Uterus (tissue), 4 donors: ENCODE results near the gene CACNA1B. TPM values are rescaled to one million over a fixed set of nuclear protein-coding genes. Genes with fewer than 3 reads are reported as not detected.
"Not testable (repeated sequence)": the region's sequence is repeated elsewhere in the genome, so short reads cannot be mapped to it uniquely, and the experiment has no call there.

ENCODE experiments used
- DNase-seq, 2 donors: peaks; one replicate each; pipeline ENCODE4 v3.0.0-alpha.2; 2019 to 2020
- H3K27ac ChIP-seq, 2 donors: fragments of 200-600 bp; sonication (generic); 1 replicate in 1 of 2; 2 replicates in 1 of 2; pipeline ENCODE4 v1.5.1; 2016 to 2018
- H3K27me3 ChIP-seq, 2 donors: fragments of 200-600 bp; sonication (generic); one replicate each; pipeline ENCODE4 v1.5.1; 2018 to 2019; ENCODE audit warnings: control low read depth in 1 of 2
- H3K36me3 ChIP-seq, 2 donors: fragments of 200-600 bp; sonication (generic); one replicate each; pipeline ENCODE4 v1.5.1; 2019; ENCODE audit warnings: control low read depth in 1 of 2
- H3K4me1 ChIP-seq, 2 donors: fragments of 200-600 bp; sonication (generic); one replicate each; pipeline ENCODE4 v1.5.1; 2018 to 2019; ENCODE audit warnings: control low read depth in 1 of 2
- H3K4me3 ChIP-seq, 2 donors: fragments of 200-600 bp; sonication (generic); 1 replicate in 1 of 2; 2 replicates in 1 of 2; pipeline ENCODE4 v1.5.1; 2018 to 2019; ENCODE audit warnings: mild to moderate bottlenecking in 1 of 2
- H3K9me3 ChIP-seq, 2 donors: fragments of 200-600 bp; sonication (generic); one replicate each; pipeline ENCODE4 v1.5.1; 2019; ENCODE audit warnings: control low read depth in 1 of 2
- CTCF ChIP-seq, 4 experiments: fragments of 200-600 bp in 2 of 4; fragments of 450-650 bp in 2 of 4; sonication (generic) in 2 of 4; IDR thresholded peaks; one replicate each; pipeline ENCODE4 v1.5.1; 2016 to 2019; ENCODE audit warnings: antibody characterized with exemption in 4 of 4, mild to moderate bottlenecking in 2 of 4, moderate library complexity in 1 of 4
- POLR2A ChIP-seq, 2 donors: fragments of 450-650 bp; IDR thresholded peaks; one replicate each; pipeline ENCODE4 v1.6.1; 2016; ENCODE audit warnings: antibody characterized with exemption in 2 of 2, mild to moderate bottlenecking in 1 of 2, moderate library complexity in 1 of 2
- intact Hi-C: fragments of 100-400 bp; cut with DNase I; formaldehyde crosslinking; loops from one replicate; pipeline ENCODE4 v1.15.1; 2023; ENCODE audit warnings: low total_unique reads
- total RNA-seq, 4 donors: library from RNA; depleted of rRNA in 3 of 4; stranded (reverse); fragments of >200 nt in 3 of 4; gene quantifications; one replicate each; pipeline versions ENCODE4 v1.1.0 to v1.2.4, GENCODE V29; 2014 to 2023
- donor health status: DM: yes; HTN: yes; CAD: no.

Gene CACNA1B
- total RNA-seq, 4 donors from 2014 or later = 0.12 to 0.97 TPM; not detected in 2

- no peaks in the 10 kb centered on the region for H3K27me3 ChIP-seq
- H3K36me3 ChIP-seq = no peaks in the 10 kb centered on the region
- DNase-seq = no peak
- no peaks in the 10 kb centered on the region for H3K9me3 ChIP-seq
- TF ChIP-seq CTCF (IDR thresholded peaks at IDR 0.05) = no peak
- TF ChIP-seq POLR2A (IDR thresholded peaks at IDR 0.05) = no peak
- no peaks in the 10 kb centered on the region for H3K4me1 ChIP-seq
- intact Hi-C loops = no loop called here
- no peak overlapping the region for H3K27ac ChIP-seq
- no peak overlapping the region for H3K4me3 ChIP-seq
These were observed 244.6 kb downstream of the CACNA1B start for GRCh38 chr9:138122201-138122600.

- Histone ChIP-seq H3K27ac (no peak overlapping the region), H3K4me3 (no peak overlapping the region), H3K36me3 (no peaks in the 10 kb centered on the region), H3K4me1 (no peaks in the 10 kb centered on the region), H3K27me3 (no peaks in the 10 kb centered on the region), H3K9me3 (no peaks in the 10 kb centered on the region)
- intact Hi-C loops = no loop called here
- TF ChIP-seq CTCF (IDR thresholded peaks at IDR 0.05) (no peak), POLR2A (IDR thresholded peaks at IDR 0.05) (no peak)
- DNase-seq = no peak
These were observed 245.1 kb downstream of the CACNA1B start for GRCh38 chr9:138122676-138123075.

DNA sequence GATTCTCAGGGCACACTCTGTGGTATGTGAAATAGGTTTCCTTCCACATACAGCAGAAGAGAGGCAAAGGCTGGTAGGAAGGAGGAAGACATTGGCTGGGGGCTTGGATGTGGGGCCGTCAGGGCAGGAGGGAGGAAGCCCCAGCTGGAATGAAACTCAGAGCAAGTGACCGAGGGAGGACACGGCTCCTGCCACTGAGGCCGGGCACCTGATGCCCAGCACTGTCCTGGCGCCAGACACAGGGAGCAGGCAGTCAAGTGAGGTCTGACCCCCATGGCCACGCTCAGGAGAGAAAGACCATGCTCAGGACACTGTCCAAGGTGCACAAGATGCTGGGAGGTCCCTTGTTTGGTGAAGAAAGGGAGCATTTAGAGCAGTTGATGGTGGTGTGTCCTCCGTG lies 245.5 kb downstream of the CACNA1B start:
- no peaks in the 10 kb centered on the region for H3K27me3 ChIP-seq
- TF ChIP-seq POLR2A (IDR thresholded peaks at IDR 0.05) (no peak), CTCF (IDR thresholded peaks at IDR 0.05) (no peak)
- H3K4me1 ChIP-seq = no peaks in the 10 kb centered on the region
- no peak overlapping the region for H3K27ac ChIP-seq
- H3K36me3 ChIP-seq = no peaks in the 10 kb centered on the region
- H3K4me3 ChIP-seq = no peak overlapping the region
- DNase-seq = no peak
- H3K9me3 ChIP-seq = no peaks in the 10 kb centered on the region
- intact Hi-C loops = no loop called here

GRCh38 chr9:138126090-138126857 lies 248.7 kb downstream of the CACNA1B start:
- DNase-seq, H3K27ac ChIP-seq, H3K27me3 ChIP-seq, intact Hi-C loops, H3K4me1 ChIP-seq, H3K9me3 ChIP-seq, H3K36me3 ChIP-seq, H3K4me3 ChIP-seq: not testable (repeated sequence)

DNA sequence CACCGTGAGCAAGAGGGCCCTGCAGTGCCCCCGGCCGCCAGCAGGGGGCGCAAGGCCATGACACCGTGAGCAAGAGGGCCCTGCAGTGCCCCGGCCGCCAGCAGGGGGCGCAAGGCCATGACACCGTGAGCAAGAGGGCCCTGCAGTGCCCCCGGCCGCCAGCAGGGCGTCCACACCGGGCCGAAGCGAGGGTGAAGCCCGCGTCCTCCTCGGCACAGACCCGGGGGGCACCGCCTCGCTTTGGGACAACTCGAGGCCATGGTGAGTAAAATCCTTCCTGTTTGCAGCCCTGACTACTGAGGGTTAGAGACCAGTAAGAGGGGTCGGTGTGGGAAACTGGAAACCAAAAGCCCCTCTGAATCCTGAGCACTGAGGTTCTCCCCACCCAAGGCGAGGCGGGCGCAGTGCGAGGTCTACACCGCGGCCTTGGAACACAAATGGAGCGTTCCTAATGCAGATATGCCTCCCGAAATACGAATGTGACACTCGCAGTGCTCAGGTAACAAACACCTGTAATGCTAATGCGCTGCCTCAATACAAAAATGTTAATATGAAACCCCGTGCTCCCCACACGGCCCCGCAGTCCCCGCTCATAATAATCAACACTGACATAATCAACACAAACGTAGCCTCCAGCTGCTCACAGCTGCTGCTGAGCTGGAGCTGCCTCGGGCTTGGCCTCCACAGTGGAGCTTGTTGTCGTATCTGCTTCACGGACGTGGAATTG lies 249.4 kb downstream of the CACNA1B start:
- H3K27me3 ChIP-seq, DNase-seq, H3K27ac ChIP-seq, H3K9me3 ChIP-seq, H3K4me1 ChIP-seq, H3K4me3 ChIP-seq, H3K36me3 ChIP-seq, intact Hi-C loops: not testable (repeated sequence)

GRCh38 chr9:138128027-138128426 lies 250.4 kb downstream of the CACNA1B start:
- DNase-seq, H3K27me3 ChIP-seq, H3K4me3 ChIP-seq, H3K36me3 ChIP-seq, H3K27ac ChIP-seq, H3K9me3 ChIP-seq, intact Hi-C loops, H3K4me1 ChIP-seq: not testable (repeated sequence)

DNA sequence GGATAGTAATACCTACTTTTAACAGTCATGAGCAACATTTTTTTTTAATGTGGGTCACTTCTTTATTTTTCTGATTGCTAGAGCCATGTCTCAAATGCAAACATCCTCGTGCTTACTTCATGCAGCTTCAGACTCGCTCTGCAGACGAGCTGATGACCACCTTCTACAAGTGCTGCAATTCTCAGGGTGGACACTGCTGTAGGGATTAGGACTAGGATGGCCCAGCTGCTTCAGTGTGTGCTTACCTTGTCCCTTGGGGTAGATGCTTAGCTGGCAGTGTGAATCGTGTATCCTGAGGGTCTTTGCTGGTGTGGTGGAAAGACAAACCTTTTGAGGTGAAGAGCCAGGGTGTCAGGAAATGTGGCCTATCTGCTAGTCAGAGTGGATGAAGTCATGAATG lies 251.7 kb downstream of the CACNA1B start:
- H3K4me1 ChIP-seq, H3K27ac ChIP-seq, H3K9me3 ChIP-seq, H3K36me3 ChIP-seq, intact Hi-C loops, DNase-seq, H3K4me3 ChIP-seq, H3K27me3 ChIP-seq: not testable (repeated sequence)

GRCh38 chr9:138132946-138133705 lies 255.5 kb downstream of the CACNA1B start:
- H3K36me3 ChIP-seq, intact Hi-C loops, H3K9me3 ChIP-seq, H3K4me3 ChIP-seq, H3K27ac ChIP-seq, DNase-seq, H3K27me3 ChIP-seq, H3K4me1 ChIP-seq: not testable (repeated sequence)

GRCh38 chr9:138134581-138134980 lies 257.0 kb downstream of the CACNA1B start:
- H3K36me3 ChIP-seq, H3K9me3 ChIP-seq, H3K27me3 ChIP-seq, DNase-seq, intact Hi-C loops, H3K4me3 ChIP-seq, H3K27ac ChIP-seq, H3K4me1 ChIP-seq: not testable (repeated sequence)

GRCh38 chr9:138139096-138139495 lies 261.5 kb downstream of the CACNA1B start:
- intact Hi-C loops = not testable (repeated sequence)

More at GRCh38 chr9:138139096-138139495, 261.5 kb downstream of the CACNA1B start:
- H3K36me3 ChIP-seq, H3K27ac ChIP-seq, H3K9me3 ChIP-seq, H3K4me3 ChIP-seq, H3K4me1 ChIP-seq, DNase-seq, H3K27me3 ChIP-seq: not testable (repeated sequence)
